Measurements from ENCODE around the gene GRIA4. TPM values are rescaled to one million over a fixed set of nuclear protein-coding genes. Genes with fewer than 3 reads are reported as not detected.

The GRIA4 gene
- total RNA-seq, 4 donors from 2014 or later = not detected

DNA sequence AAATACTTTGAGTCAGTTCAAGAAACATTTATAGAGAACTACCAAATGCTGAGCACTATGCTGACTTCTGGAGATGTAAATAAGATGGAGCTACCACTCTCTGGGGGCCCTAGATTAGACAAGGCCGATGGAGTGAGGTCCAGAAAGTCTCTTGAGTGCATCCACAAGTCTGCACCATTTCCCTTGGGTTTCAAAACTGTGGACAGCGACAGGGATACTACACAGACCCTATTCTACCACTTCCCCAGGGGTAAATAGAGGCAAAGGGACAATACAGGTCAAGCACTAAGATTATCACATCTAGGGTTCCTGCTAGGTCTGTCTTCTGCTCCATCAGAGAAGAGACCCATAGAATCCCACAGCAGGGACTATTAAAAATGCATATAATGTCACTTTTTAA lies 183.2 kb downstream of the GRIA4 start:
- DNase-seq (ENCODE audit: low spot score) (no peak), ATAC-seq (ENCODE audit: low FRiP score) (no peak)
- TF ChIP-seq, protein P1, sequence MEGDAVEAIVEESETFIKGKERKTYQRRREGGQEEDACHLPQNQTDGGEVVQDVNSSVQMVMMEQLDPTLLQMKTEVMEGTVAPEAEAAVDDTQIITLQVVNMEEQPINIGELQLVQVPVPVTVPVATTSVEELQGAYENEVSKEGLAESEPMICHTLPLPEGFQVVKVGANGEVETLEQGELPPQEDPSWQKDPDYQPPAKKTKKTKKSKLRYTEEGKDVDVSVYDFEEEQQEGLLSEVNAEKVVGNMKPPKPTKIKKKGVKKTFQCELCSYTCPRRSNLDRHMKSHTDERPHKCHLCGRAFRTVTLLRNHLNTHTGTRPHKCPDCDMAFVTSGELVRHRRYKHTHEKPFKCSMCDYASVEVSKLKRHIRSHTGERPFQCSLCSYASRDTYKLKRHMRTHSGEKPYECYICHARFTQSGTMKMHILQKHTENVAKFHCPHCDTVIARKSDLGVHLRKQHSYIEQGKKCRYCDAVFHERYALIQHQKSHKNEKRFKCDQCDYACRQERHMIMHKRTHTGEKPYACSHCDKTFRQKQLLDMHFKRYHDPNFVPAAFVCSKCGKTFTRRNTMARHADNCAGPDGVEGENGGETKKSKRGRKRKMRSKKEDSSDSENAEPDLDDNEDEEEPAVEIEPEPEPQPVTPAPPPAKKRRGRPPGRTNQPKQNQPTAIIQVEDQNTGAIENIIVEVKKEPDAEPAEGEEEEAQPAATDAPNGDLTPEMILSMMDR (IDR thresholded peaks at IDR 0.05) = no peak

GRCh38 chr11:105799263-105799662 lies 189.4 kb downstream of the GRIA4 start:
- no peak for ATAC-seq (ENCODE audit: low FRiP score)
- DNase-seq (ENCODE audit: low spot score) = no peak
- TF ChIP-seq, protein P1 (IDR thresholded peaks at IDR 0.05) = no peak

DNA sequence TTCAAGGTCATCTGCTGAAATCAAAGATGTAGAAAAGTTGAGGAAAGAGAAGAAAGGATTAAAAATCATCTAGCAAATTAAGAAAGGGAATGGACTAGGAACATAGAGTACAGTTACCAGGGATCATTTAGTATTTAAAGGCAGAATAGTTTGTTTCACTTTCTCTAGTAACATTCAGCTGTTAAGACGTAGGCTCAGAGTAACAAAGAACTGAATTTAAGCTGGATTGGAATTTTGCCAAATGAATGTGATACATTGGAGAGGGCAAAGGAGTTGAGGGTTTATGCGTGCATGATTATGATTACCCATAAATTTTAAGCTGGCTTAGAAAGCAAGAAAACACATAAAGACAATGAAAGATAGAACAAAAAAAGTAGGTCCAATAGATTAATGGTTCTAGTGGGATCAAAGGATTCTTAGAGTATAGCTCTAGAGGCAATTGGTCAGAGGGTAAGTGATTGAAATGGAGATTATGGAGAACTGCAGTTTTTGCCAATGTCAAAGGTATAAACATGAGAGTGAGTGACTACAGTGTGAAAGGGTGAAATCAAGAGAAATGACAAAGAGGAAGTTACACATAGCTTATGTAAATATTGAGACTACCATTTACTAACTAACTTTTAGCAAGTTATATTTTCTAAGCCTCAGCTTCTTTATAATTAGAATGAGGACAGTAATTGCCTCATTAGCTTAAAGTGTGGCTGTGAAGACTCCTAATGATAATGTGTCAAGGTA lies 190.0 kb downstream of the GRIA4 start:
- TF ChIP-seq, protein P1 (IDR thresholded peaks at IDR 0.05) = no peak
- no peak for ATAC-seq (ENCODE audit: low FRiP score)
- no peak for DNase-seq (ENCODE audit: low spot score)

- DNase-seq (ENCODE audit: low spot score) = no peak
- no peak for ATAC-seq (ENCODE audit: low FRiP score)
- TF ChIP-seq, protein P1 (IDR thresholded peaks at IDR 0.05) = no peak
Measured at GRCh38 chr11:105802390-105802789, 192.5 kb downstream of the GRIA4 start.

DNA sequence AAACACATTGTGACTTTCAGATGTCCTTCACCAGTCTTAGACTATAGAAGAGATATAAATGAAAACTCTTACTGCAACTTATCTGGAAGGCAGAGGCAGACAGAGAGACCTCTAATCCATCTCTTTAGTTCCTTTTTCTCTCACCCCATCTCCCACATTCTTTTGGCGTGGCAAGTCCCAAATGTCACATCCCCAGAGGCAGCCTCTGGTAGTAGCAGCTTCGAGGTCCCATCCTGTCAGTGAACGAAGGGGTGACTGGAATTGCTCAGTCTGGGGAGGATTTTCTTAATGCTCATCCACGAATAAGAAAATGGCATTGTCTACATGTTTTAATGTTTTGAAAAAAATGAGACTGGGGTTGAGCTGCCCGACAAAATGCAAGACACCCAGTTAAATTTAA lies 201.4 kb downstream of the GRIA4 start:
- no peak for DNase-seq (ENCODE audit: low spot score)
- TF ChIP-seq, protein P1 (IDR thresholded peaks at IDR 0.05) = no peak
- ATAC-seq (ENCODE audit: low FRiP score) = no peak

GRCh38 chr11:105821372-105821771 lies 211.5 kb downstream of the GRIA4 start:
- TF ChIP-seq, protein P1 (IDR thresholded peaks at IDR 0.05) = no peak
- no peak for DNase-seq (ENCODE audit: low spot score)
- ATAC-seq (ENCODE audit: low FRiP score) = no peak

GRCh38 chr11:105821781-105822180 lies 211.9 kb downstream of the GRIA4 start:
- TF ChIP-seq, protein P1 (IDR thresholded peaks at IDR 0.05) = no peak
- ATAC-seq (ENCODE audit: low FRiP score) (no peak), DNase-seq (ENCODE audit: low spot score) (no peak)
